Bone marrow (tissue), 2 donors: Measurements from ENCODE around the gene PIK3CB.
A peak's percentile ranks its signal among the peaks of the same experiment; 100 is the strongest.

Experiments
- DNase-seq, 2 donors: peaks; one replicate each; lab custom pipeline; 2025; lab: John Stamatoyannopoulos, UW

Gene PIK3CB

GRCh38 chr3:138834596-138835396 lies at the start of gene PIK3CB:
Gene PIK3CB (minus strand): TSS chr3:138834928. CDS start chr3:138759343, 75,585 bp downstream.
- DNase-seq: peak; percentile 55 to 74

GRCh38 chr3:138881233-138881632 lies 46.5 kb upstream of the PIK3CB start:
- DNase-seq: no peak

- DNase-seq: no peak
These were observed 45.0 kb upstream of the PIK3CB start for GRCh38 chr3:138879541-138880380.

- DNase-seq: no peak
These were observed 42.5 kb upstream of the PIK3CB start for GRCh38 chr3:138877226-138877625.

GRCh38 chr3:138875754-138876664 lies 41.3 kb upstream of the PIK3CB start:
- DNase-seq: peak; percentile 21 to 63

- no peak for DNase-seq
These were observed 40.5 kb upstream of the PIK3CB start for GRCh38 chr3:138875096-138875753.

- DNase-seq: peak in 1 of 2 donors; percentile 14
These were observed 38.9 kb upstream of the PIK3CB start for GRCh38 chr3:138873471-138874278.

GRCh38 chr3:138872632-138873031 lies 37.9 kb upstream of the PIK3CB start:
- no peak for DNase-seq

GRCh38 chr3:138867996-138868395 lies 33.3 kb upstream of the PIK3CB start:
- DNase-seq: no peak

- DNase-seq: no peak
These were observed 29.0 kb upstream of the PIK3CB start for GRCh38 chr3:138863776-138864113.

- peak in 1 of 2 donors; percentile 20 for DNase-seq
These were observed 28.4 kb upstream of the PIK3CB start for GRCh38 chr3:138862924-138863775.

- no peak for DNase-seq
These were observed 27.8 kb upstream of the PIK3CB start for GRCh38 chr3:138862531-138862923.

GRCh38 chr3:138861798-138862197 lies 27.1 kb upstream of the PIK3CB start:
- DNase-seq: no peak

GRCh38 chr3:138856799-138857198 lies 22.1 kb upstream of the PIK3CB start:
- no peak for DNase-seq

- no peak for DNase-seq
These were observed 20.2 kb upstream of the PIK3CB start for GRCh38 chr3:138854940-138855339.

- no peak for DNase-seq
These were observed 19.5 kb upstream of the PIK3CB start for GRCh38 chr3:138854204-138854603.

- no peak for DNase-seq
These were observed 15.4 kb upstream of the PIK3CB start for GRCh38 chr3:138850151-138850550.

GRCh38 chr3:138849222-138849940 lies 14.7 kb upstream of the PIK3CB start:
- no peak for DNase-seq

GRCh38 chr3:138848696-138849095 lies 14.0 kb upstream of the PIK3CB start:
- no peak for DNase-seq
